Dermis blood vessel endothelial cell (primary cell): ENCODE measurements around the gene VTI1A. TPM values are rescaled to one million over a fixed set of nuclear protein-coding genes. Genes with fewer than 3 reads are reported as not detected.

Source experiments
- DNase-seq: peaks from one replicate; pipeline ENCODE4 v3.0.0; 2010
- total RNA-seq: library from RNA; depleted of rRNA; stranded (reverse); fragments of >200 nt; gene quantifications from 2 replicates; pipeline ENCODE4 v1.2.3, GENCODE V29; 2014

The VTI1A gene
- total RNA-seq, 1 donor from 2014 or later: 41.9 TPM

GRCh38 chr10:112815269-112816032 is 368.4 kb downstream of the VTI1A start:
- peak; percentile 45 for DNase-seq

GRCh38 chr10:112816033-112816430 is 369.0 kb downstream of the VTI1A start:
- DNase-seq: no peak

- no peak for DNase-seq
Observed at GRCh38 chr10:112816891-112817290, 369.9 kb downstream of the VTI1A start.

GRCh38 chr10:112817981-112818777 is 371.2 kb downstream of the VTI1A start:
- DNase-seq: no peak

- no peak for DNase-seq
Observed at GRCh38 chr10:112819231-112819630, 372.2 kb downstream of the VTI1A start.

GRCh38 chr10:112820320-112820719 is 373.3 kb downstream of the VTI1A start:
- no peak for DNase-seq

GRCh38 chr10:112821038-112821437 is 374.0 kb downstream of the VTI1A start:
- no peak for DNase-seq

- no peak for DNase-seq
Observed at GRCh38 chr10:112821663-112822062, 374.6 kb downstream of the VTI1A start.

- DNase-seq: no peak
Observed at GRCh38 chr10:112823007-112823406, 376.0 kb downstream of the VTI1A start.

- DNase-seq: no peak
Observed at GRCh38 chr10:112823604-112824003, 376.6 kb downstream of the VTI1A start.

- no peak for DNase-seq
Observed at GRCh38 chr10:112826018-112826697, 379.1 kb downstream of the VTI1A start.

- DNase-seq: no peak
Observed at GRCh38 chr10:112827086-112827485, 380.1 kb downstream of the VTI1A start.

- no peak for DNase-seq
Observed at GRCh38 chr10:112827951-112828350, 380.9 kb downstream of the VTI1A start.

GRCh38 chr10:112831859-112832258 is 384.8 kb downstream of the VTI1A start:
- DNase-seq: no peak

- no peak for DNase-seq
Observed at GRCh38 chr10:112832361-112832878, 385.4 kb downstream of the VTI1A start.

- no peak for DNase-seq
Observed at GRCh38 chr10:112832959-112833358, 385.9 kb downstream of the VTI1A start.

- peak; percentile 44 for DNase-seq
Observed at GRCh38 chr10:112834751-112835181, 387.8 kb downstream of the VTI1A start.

- DNase-seq: no peak
Observed at GRCh38 chr10:112835217-112835715, 388.3 kb downstream of the VTI1A start.

GRCh38 chr10:112835944-112836451 is 389.0 kb downstream of the VTI1A start:
- DNase-seq: no peak

- no peak for DNase-seq
Observed at GRCh38 chr10:112838784-112839481, 391.9 kb downstream of the VTI1A start.

- peak; percentile 12 for DNase-seq
Observed at GRCh38 chr10:112839928-112840654, 393.1 kb downstream of the VTI1A start.
